HepG2 (cell line): ENCODE results near the gene C1R. TPM values are rescaled to one million over a fixed set of nuclear protein-coding genes. Genes with fewer than 3 reads are reported as not detected.
A peak's percentile ranks its signal among the peaks of the same experiment; 100 is the strongest.

Source experiments
- ATAC-seq: fragments of 200-7000 bp; cut with Tn5 transposase; 3 replicates; pipeline ENCODE4 v1.9.1; 2020; ENCODE audit warnings: mild to moderate bottlenecking, moderate library complexity
- BruUV-seq: library from RNA; stranded (reverse); fragments of 400-500 nt; replicated peaks from 2 replicates; lab custom pipeline; 2021; lab: Mats Ljungman, UMichigan
- CTCF ChIA-PET: fragments of 300-600 bp; formaldehyde crosslinking; extraction: SDS; loops from one replicate; lab custom pipeline; 2021; ENCODE audit warnings: low total read pairs, inconsistent platforms, low intra/inter-chr PET ratio; lab: Yijun Ruan, JAX
- POLR2A ChIA-PET: fragments of 350-600 bp; sonication (Branson Sonifier 250); formaldehyde crosslinking; loops from one replicate; lab custom pipeline; 2020; ENCODE audit warnings: antibody characterized with exemption, inconsistent platforms; lab: Yijun Ruan, JAX
- DNase-seq: peaks from one replicate; pipeline ENCODE4 v3.0.0-alpha.2; 2015; ENCODE audit warnings: low spot score
- FAIRE-seq: peaks from 3 replicates; lab custom pipeline; 2011; peaks lifted over from hg19 to GRCh38; lab: Jason Lieb, UNC
- H2AFZ ChIP-seq: one replicate; pipeline ENCODE4 v1.6.1; 2011; ENCODE audit warnings: low read length, inconsistent platforms
- H3K27ac ChIP-seq: fragments of 300-600 bp; 3 replicates; pipeline ENCODE4 v1.8.0; 2011; ENCODE audit warnings: mixed run types, mild to moderate bottlenecking, mixed read lengths, low read length, inconsistent platforms; ENCODE audit not compliant: insufficient read depth; ENCODE audit errors: extremely low read length
- H3K27me3 ChIP-seq, 2 experiments: fragments of 200-600 bp in 1 of 2; 2 replicates in 1 of 2; 3 replicates in 1 of 2; pipeline versions ENCODE4 v1.6.0 to v1.8.0; 2011; ENCODE audit warnings: low read length in 2 of 2, mild to moderate bottlenecking in 2 of 2, moderate library complexity in 2 of 2, inconsistent platforms in 1 of 2; ENCODE audit not compliant: insufficient read depth in 2 of 2, control insufficient read depth in 1 of 2
- H3K36me3 ChIP-seq, 2 experiments: fragments of 200-600 bp in 1 of 2; replicated peaks in 1 of 2; 2 replicates in 1 of 2; 3 replicates in 1 of 2; pipeline versions ENCODE4 v1.5.1 to v1.8.0; 2011; ENCODE audit warnings: low read length in 2 of 2, inconsistent platforms in 1 of 2; ENCODE audit not compliant: insufficient read depth in 2 of 2, control insufficient read depth in 1 of 2
- H3K4me1 ChIP-seq: 2 replicates; pipeline ENCODE4 v1.5.1; 2012; ENCODE audit warnings: low read length, inconsistent platforms; ENCODE audit not compliant: insufficient read depth
- H3K4me2 ChIP-seq: 2 replicates; pipeline ENCODE4 v1.6.0; 2011; ENCODE audit warnings: low read depth, low read length, inconsistent platforms
- H3K4me3 ChIP-seq, 3 experiments: fragments of 200-600 bp in 1 of 3; sonication (generic), shearing (Covaris generic) in 1 of 3; replicated peaks in 1 of 3; 2 replicates each; pipeline ENCODE4 v1.5.1; 2011 to 2016; ENCODE audit warnings: low read length in 3 of 3, inconsistent platforms in 2 of 3, low read depth in 2 of 3, mild to moderate bottlenecking in 2 of 3, control low read depth in 1 of 3, mixed read lengths in 1 of 3; ENCODE audit not compliant: insufficient read depth in 1 of 3
- H3K79me2 ChIP-seq: one replicate; pipeline ENCODE4 v1.6.1; 2011; ENCODE audit warnings: low read length, inconsistent platforms; ENCODE audit not compliant: insufficient read depth
- H3K9ac ChIP-seq: 2 replicates; pipeline ENCODE4 v1.6.0; 2011; ENCODE audit warnings: mild to moderate bottlenecking, low read depth, low read length, inconsistent platforms; ENCODE audit not compliant: insufficient read depth
- H3K9me3 ChIP-seq: 2 replicates; pipeline ENCODE4 v1.5.1; 2012; ENCODE audit warnings: mild to moderate bottlenecking, low read length
- H4K20me1 ChIP-seq: 2 replicates; pipeline ENCODE4 v1.6.0; 2011; ENCODE audit warnings: inconsistent platforms, mild to moderate bottlenecking, low read length, moderate library complexity; ENCODE audit not compliant: insufficient read depth
- CEBPB ChIP-seq: IDR thresholded peaks from 2 replicates; pipeline ENCODE4 v1.6.1; 2011; ENCODE audit warnings: low read depth, low read length, improper control_type of control experiment, borderline replicate concordance
- FOXO1 ChIP-seq: sonication (generic); formaldehyde crosslinking; IDR thresholded peaks from 2 replicates; pipeline ENCODE4 v1.4.0; 2020; ENCODE audit warnings: missing genetic modification reagents
- NFKBIZ ChIP-seq: IDR thresholded peaks from 2 replicates; pipeline ENCODE4 v1.6.1; 2018; ENCODE audit warnings: missing genetic modification reagents, missing compliant biosample characterization
- ZBTB42 ChIP-seq: sonication (generic); formaldehyde crosslinking; IDR thresholded peaks from 2 replicates; pipeline ENCODE4 v1.5.0; 2020; ENCODE audit warnings: mild to moderate bottlenecking, missing genetic modification reagents
- ZFP82 ChIP-seq: sonication (generic); formaldehyde crosslinking; IDR thresholded peaks from 2 replicates; pipeline ENCODE4 v1.5.1; 2020; ENCODE audit warnings: mild to moderate bottlenecking, missing genetic modification reagents, borderline replicate concordance
- ZNF234 ChIP-seq: sonication (generic); formaldehyde crosslinking; conservative IDR thresholded peaks from 2 replicates; pipeline ENCODE4 v1.5.1; 2020; ENCODE audit warnings: mild to moderate bottlenecking, missing genetic modification reagents
- ZNF30 ChIP-seq: sonication (generic); formaldehyde crosslinking; IDR thresholded peaks from 2 replicates; pipeline ENCODE4 v1.5.0; 2020; ENCODE audit warnings: mild to moderate bottlenecking, missing genetic modification reagents
- ZNF777 ChIP-seq: sonication (generic); formaldehyde crosslinking; IDR thresholded peaks from 2 replicates; pipeline ENCODE4 v1.4.0; 2020; ENCODE audit warnings: missing genetic modification reagents
- WGBS: methylation state at CpG from one replicate; pipeline ENCODE4 v1.1.6; 2017; ENCODE audit warnings: low lambda C conversion rate; 5-methylcytosine and 5-hydroxymethylcytosine counted together
- in situ Hi-C: cut with HindIII; loops from 2 replicates; pipeline ENCODE4 v1.10.0; 2017; ENCODE audit warnings: low pct_unique_long_range_greater_than_20kb; ENCODE audit not compliant: extremely low pct_ligation_motif_present
- intact Hi-C: fragments of 100-400 bp; cut with micrococcal nuclease; formaldehyde crosslinking; loops from one replicate; pipeline ENCODE4 v1.10.0; 2022; ENCODE audit not compliant: unreplicated experiment
- polyA plus RNA-seq, 8 experiments: library from polyadenylated mRNA; depleted of rRNA in 3 of 8; stranded (reverse) in 7 of 8; unstranded in 1 of 8; fragments of >200 nt; fragmentation: Illumina TruSeq in 4 of 8; extraction: Trizol in 4 of 8; gene quantifications; 2 replicates each; pipeline versions ENCODE4 v1.2.1 to v1.2.3, GENCODE V29; 2011 to 2016; ENCODE audit warnings: low read depth in 4 of 8, missing spikeins in 1 of 8, mixed read lengths in 1 of 8; ENCODE audit not compliant: insufficient read depth in 1 of 8
- total RNA-seq, 5 experiments: library from RNA; depleted of rRNA; stranded (reverse); fragments of >200 nt; fragmentation: Illumina TruSeq; extraction: Trizol; gene quantifications; 2 replicates each; pipeline ENCODE4 v1.2.3, GENCODE V29; 2016; ENCODE audit warnings: low read depth in 1 of 5
- TF ChIP-seq, protein P1 (sequence below): sonication (generic); formaldehyde crosslinking; IDR thresholded peaks from 2 replicates; pipeline ENCODE4 v1.8.0; 2022; ENCODE audit warnings: missing genetic modification reagents, mild to moderate bottlenecking, inconsistent platforms, borderline replicate concordance
- TF ChIP-seq, protein P2 (sequence below): fragments of 450-650 bp; IDR thresholded peaks from 2 replicates; pipeline ENCODE4 v1.6.1; 2017; ENCODE audit warnings: mild to moderate bottlenecking
- TF ChIP-seq, protein P3 (sequence below): sonication (generic); formaldehyde crosslinking; IDR thresholded peaks from 2 replicates; pipeline ENCODE4 v1.9.0; 2021; ENCODE audit warnings: missing genetic modification reagents, mild to moderate bottlenecking, borderline replicate concordance

The C1R gene
- total and polyA plus RNA-seq, 2 of the 13 experiments (the other 11 are each of a cell fraction or from before 2014, with no cell fraction given): 3.5 to 6.5 TPM

DNA sequence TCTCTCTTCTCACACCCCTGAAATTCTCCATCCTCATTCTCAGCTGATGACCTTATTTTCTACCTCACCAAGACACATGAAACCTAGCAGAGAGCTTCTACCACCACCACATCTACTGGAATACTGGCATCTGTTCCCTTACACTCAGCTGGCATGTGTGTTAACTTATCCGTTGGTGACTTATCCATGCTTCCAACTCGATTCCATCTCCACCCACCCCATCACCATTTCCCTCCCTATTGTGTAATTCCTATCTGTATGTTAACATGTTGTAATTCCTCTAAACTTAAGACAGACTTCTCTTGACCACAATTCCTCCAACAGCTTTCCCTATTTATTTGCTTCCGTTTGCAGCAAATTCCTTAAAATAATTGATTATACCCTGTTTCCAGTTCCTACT lies 16.3 kb downstream of the C1R start:
- POLR2A ChIA-PET: no interaction called here
- H3K4me2 ChIP-seq: no peak overlapping the region
- no peak for FAIRE-seq

DNA sequence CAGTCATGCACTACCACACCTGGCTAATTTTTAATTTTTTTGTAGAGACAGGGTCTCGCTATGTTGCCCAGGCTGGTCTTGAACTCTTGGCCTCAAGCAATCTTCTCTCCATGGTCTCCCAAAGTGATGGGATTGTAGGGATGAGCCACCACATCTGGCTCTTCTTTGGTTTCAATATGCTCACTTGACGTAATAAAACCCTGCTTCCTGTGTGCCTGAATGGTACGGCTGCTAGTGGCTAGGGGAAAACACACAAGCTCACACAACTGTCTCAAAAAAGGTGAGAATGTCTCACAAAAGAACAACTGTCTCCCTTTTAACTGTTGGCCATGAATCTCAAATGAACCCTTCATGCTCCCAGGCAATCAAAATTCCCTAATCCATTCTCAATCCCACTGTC lies 16.7 kb downstream of the C1R start:
- no peak overlapping the region for H3K27ac ChIP-seq
- no peaks in the 10 kb centered on the region for H3K9me3 ChIP-seq
- H3K79me2 ChIP-seq: no peaks in the 10 kb centered on the region
- BruUV-seq: no TSS peak
- no peak for ATAC-seq
- H3K4me2 ChIP-seq: no peak overlapping the region
- H2AFZ ChIP-seq: no peak overlapping the region
- FAIRE-seq: no peak
- H4K20me1 ChIP-seq: no peaks in the 10 kb centered on the region
- DNase-seq: no peak
- POLR2A ChIA-PET: no interaction called here
- intact Hi-C loops: no loop called here
- H3K27me3 ChIP-seq: no peaks in the 10 kb centered on the region
- CTCF ChIA-PET: no interaction called here
- H3K36me3 ChIP-seq: no peaks in the 10 kb centered on the region
- in situ Hi-C loops: no loop called here
- H3K9ac ChIP-seq: no peak overlapping the region
- no peak overlapping the region for H3K4me3 ChIP-seq
- H3K4me1 ChIP-seq: peaks cover 34% of the 10 kb centered on the region
- TF ChIP-seq ZBTB42 (CRISPR knock-in tag): no peak
- TF ChIP-seq FOXO1 (CRISPR knock-in tag): no peak
- TF ChIP-seq, protein P1, sequence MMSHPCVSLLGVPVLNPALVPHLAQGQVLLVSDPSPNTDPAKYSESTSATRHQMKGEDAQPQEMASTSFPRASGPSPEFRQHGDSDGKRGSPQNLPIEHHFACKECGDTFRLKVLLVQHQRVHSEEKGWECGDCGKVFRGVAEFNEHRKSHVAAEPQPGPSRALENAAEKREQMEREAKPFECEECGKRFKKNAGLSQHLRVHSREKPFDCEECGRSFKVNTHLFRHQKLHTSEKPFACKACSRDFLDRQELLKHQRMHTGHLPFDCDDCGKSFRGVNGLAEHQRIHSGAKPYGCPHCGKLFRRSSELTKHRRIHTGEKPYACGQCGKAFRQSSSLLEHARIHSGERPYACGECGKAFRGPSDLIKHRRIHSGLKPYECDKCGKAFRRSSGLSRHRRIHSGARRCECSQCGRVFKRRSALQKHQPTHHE (CRISPR knock-in tag): no peak
- TF ChIP-seq, protein P2, sequence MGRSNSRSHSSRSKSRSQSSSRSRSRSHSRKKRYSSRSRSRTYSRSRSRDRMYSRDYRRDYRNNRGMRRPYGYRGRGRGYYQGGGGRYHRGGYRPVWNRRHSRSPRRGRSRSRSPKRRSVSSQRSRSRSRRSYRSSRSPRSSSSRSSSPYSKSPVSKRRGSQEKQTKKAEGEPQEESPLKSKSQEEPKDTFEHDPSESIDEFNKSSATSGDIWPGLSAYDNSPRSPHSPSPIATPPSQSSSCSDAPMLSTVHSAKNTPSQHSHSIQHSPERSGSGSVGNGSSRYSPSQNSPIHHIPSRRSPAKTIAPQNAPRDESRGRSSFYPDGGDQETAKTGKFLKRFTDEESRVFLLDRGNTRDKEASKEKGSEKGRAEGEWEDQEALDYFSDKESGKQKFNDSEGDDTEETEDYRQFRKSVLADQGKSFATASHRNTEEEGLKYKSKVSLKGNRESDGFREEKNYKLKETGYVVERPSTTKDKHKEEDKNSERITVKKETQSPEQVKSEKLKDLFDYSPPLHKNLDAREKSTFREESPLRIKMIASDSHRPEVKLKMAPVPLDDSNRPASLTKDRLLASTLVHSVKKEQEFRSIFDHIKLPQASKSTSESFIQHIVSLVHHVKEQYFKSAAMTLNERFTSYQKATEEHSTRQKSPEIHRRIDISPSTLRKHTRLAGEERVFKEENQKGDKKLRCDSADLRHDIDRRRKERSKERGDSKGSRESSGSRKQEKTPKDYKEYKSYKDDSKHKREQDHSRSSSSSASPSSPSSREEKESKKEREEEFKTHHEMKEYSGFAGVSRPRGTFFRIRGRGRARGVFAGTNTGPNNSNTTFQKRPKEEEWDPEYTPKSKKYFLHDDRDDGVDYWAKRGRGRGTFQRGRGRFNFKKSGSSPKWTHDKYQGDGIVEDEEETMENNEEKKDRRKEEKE: no peak
- TF ChIP-seq, protein P3, sequence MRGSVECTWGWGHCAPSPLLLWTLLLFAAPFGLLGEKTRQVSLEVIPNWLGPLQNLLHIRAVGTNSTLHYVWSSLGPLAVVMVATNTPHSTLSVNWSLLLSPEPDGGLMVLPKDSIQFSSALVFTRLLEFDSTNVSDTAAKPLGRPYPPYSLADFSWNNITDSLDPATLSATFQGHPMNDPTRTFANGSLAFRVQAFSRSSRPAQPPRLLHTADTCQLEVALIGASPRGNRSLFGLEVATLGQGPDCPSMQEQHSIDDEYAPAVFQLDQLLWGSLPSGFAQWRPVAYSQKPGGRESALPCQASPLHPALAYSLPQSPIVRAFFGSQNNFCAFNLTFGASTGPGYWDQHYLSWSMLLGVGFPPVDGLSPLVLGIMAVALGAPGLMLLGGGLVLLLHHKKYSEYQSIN (CRISPR knock-in tag): no peak
- TF ChIP-seq ZFP82 (CRISPR knock-in tag): no peak
- no peak for TF ChIP-seq ZNF234 (CRISPR knock-in tag)
- no peak for TF ChIP-seq ZNF777
- no peak for TF ChIP-seq NFKBIZ (CRISPR knock-in tag)
- 78% methylated on average over 3 of the region's 3 CpGs for WGBS

More for the DNA sequence above, 16.3 kb downstream of the C1R start:
- DNase-seq (no peak), ATAC-seq (no peak)
- Histone ChIP-seq H2AFZ (no peak overlapping the region), H4K20me1 (no peaks in the 10 kb centered on the region), H3K27me3 (no peaks in the 10 kb centered on the region), H3K4me3 (no peak overlapping the region), H3K36me3 (no peaks in the 10 kb centered on the region), H3K4me1 (peaks cover 34% of the 10 kb centered on the region), H3K9me3 (no peaks in the 10 kb centered on the region), H3K79me2 (no peaks in the 10 kb centered on the region), H3K27ac (no peak overlapping the region), H3K9ac (no peak overlapping the region)
- WGBS: 12% methylated on average over 3 of the region's 3 CpGs
- BruUV-seq: no TSS peak
- in situ Hi-C loops (no loop called here), intact Hi-C loops (no loop called here)
- CTCF ChIA-PET: no interaction called here
- TF ChIP-seq CEBPB (0 out of 2 replicates have a peak, but pooled peaks have one; percentile 36), ZNF30 (no peak)
